Endodermal cell (in vitro differentiated cells): Measurements from ENCODE around the gene GALNT2. TPM values are rescaled to one million over a fixed set of nuclear protein-coding genes. Genes with fewer than 3 reads are reported as not detected.

Experiments
- DNase-seq: peaks from one replicate; pipeline ENCODE4 v3.0.0-alpha.2; 2017
- H3K27ac ChIP-seq: 2 replicates; pipeline ENCODE4 v1.5.1; 2013; ENCODE audit warnings: mild to moderate bottlenecking, low read depth, low read length, moderate library complexity
- H3K27me3 ChIP-seq: 2 replicates; pipeline ENCODE4 v1.6.1; 2013; ENCODE audit warnings: mild to moderate bottlenecking, low read length, moderate library complexity; ENCODE audit not compliant: insufficient read depth, control insufficient read depth, poor library complexity, severe bottlenecking
- H3K36me3 ChIP-seq: 2 replicates; pipeline ENCODE4 v1.7.0; 2013; ENCODE audit warnings: mild to moderate bottlenecking, low read length, moderate library complexity; ENCODE audit not compliant: control insufficient read depth, insufficient read depth
- H3K4me1 ChIP-seq: one replicate; pipeline ENCODE4 v1.7.0; 2013; ENCODE audit warnings: low read length; ENCODE audit not compliant: control insufficient read depth, insufficient read depth
- H3K4me3 ChIP-seq: 2 replicates; pipeline ENCODE4 v1.5.1; 2013; ENCODE audit warnings: mild to moderate bottlenecking, low read length, moderate library complexity
- H3K9ac ChIP-seq: 2 replicates; pipeline ENCODE4 v1.6.1; 2013; ENCODE audit warnings: mild to moderate bottlenecking, low read length, moderate library complexity; ENCODE audit not compliant: poor library complexity, severe bottlenecking; ENCODE audit errors: extremely low read depth
- H3K9me3 ChIP-seq: 2 replicates; pipeline ENCODE4 v1.6.1; 2013; ENCODE audit warnings: mild to moderate bottlenecking, low read length, moderate library complexity; ENCODE audit not compliant: control insufficient read depth
- H3K27ac Mint-ChIP-seq: 2 replicates; pipeline ENCODE4 v1.8.0; 2020; ENCODE audit warnings: mixed read lengths
- H3K27me3 Mint-ChIP-seq: 2 replicates; pipeline ENCODE4 v1.8.0; 2021; ENCODE audit warnings: mild to moderate bottlenecking, mixed read lengths; ENCODE audit not compliant: insufficient read depth
- H3K36me3 Mint-ChIP-seq: 2 replicates; pipeline ENCODE4 v1.8.0; 2020; ENCODE audit warnings: low read depth, mixed read lengths
- H3K4me1 Mint-ChIP-seq: 2 replicates; pipeline ENCODE4 v1.8.0; 2020; ENCODE audit warnings: mixed read lengths
- H3K4me3 Mint-ChIP-seq: 2 replicates; pipeline ENCODE4 v1.8.0; 2020; ENCODE audit warnings: mild to moderate bottlenecking, moderate library complexity, mixed read lengths
- H3K9me3 Mint-ChIP-seq: 2 replicates; pipeline ENCODE4 v1.8.0; 2020; ENCODE audit warnings: mild to moderate bottlenecking, mixed read lengths
- WGBS, 2 experiments: methylation state at CpG; one replicate each; pipeline versions ENCODE4 v1.1.5 to v1.1.7; 2013; ENCODE audit warnings: missing lambda C conversion rate in 2 of 2, mixed read lengths in 1 of 2; ENCODE audit not compliant: insufficient coverage in 1 of 2, insufficient read length in 1 of 2; 5-methylcytosine and 5-hydroxymethylcytosine counted together
- total RNA-seq, 2 donors: library from RNA; stranded (reverse); fragmentation: NEBNext Ultra II Directional in 1 of 2; extraction: Animal tissue kit (Norgen Biotek cat#: 25700) in 1 of 2; gene quantifications; 2 replicates in 1 of 2; 3 replicates in 1 of 2; pipeline ENCODE4 v1.2.1, GENCODE V29; 2021
- TF ChIP-seq, protein P1 (sequence below): fragments of 200-600 bp; sonication (generic); conservative IDR thresholded peaks from 2 replicates; pipeline ENCODE4 v1.5.0; 2021; ENCODE audit warnings: antibody characterized with exemption, mild to moderate bottlenecking

GALNT2 gene
- total RNA-seq, 2 donors from 2014 or later, result 41.6 to 63.5 TPM

- no peak overlapping the region for H3K4me3 Mint-ChIP-seq
- no peak overlapping the region for H3K4me3 ChIP-seq
- H3K27me3 ChIP-seq, result no peaks in the 10 kb centered on the region
- peak overlapping the region; percentile 5 for H3K27ac Mint-ChIP-seq
- no peak overlapping the region for H3K9ac ChIP-seq
- H3K9me3 ChIP-seq, result no peaks in the 10 kb centered on the region
- DNase-seq, result no peak
- H3K4me1 Mint-ChIP-seq, result peaks cover 21% of the 10 kb centered on the region
- H3K4me1 ChIP-seq, result no peaks in the 10 kb centered on the region
- no peak overlapping the region for H3K27ac ChIP-seq
- TF ChIP-seq, protein P1, sequence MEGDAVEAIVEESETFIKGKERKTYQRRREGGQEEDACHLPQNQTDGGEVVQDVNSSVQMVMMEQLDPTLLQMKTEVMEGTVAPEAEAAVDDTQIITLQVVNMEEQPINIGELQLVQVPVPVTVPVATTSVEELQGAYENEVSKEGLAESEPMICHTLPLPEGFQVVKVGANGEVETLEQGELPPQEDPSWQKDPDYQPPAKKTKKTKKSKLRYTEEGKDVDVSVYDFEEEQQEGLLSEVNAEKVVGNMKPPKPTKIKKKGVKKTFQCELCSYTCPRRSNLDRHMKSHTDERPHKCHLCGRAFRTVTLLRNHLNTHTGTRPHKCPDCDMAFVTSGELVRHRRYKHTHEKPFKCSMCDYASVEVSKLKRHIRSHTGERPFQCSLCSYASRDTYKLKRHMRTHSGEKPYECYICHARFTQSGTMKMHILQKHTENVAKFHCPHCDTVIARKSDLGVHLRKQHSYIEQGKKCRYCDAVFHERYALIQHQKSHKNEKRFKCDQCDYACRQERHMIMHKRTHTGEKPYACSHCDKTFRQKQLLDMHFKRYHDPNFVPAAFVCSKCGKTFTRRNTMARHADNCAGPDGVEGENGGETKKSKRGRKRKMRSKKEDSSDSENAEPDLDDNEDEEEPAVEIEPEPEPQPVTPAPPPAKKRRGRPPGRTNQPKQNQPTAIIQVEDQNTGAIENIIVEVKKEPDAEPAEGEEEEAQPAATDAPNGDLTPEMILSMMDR, result no peak
- no peaks in the 10 kb centered on the region for H3K36me3 ChIP-seq
- peaks cover 2% of the 10 kb centered on the region for H3K36me3 Mint-ChIP-seq
- H3K27me3 Mint-ChIP-seq, result no peaks in the 10 kb centered on the region
- H3K9me3 Mint-ChIP-seq, result no peaks in the 10 kb centered on the region
- 87 to 91% methylated on average over 8 to 15 of the region's 15 CpGs for WGBS, 2 experiments
These were observed 80.5 kb downstream of the GALNT2 start for GRCh38 chr1:230147253-230148125.

GRCh38 chr1:230148126-230148652, 81.2 kb downstream of the GALNT2 start:
- Mint-ChIP-seq H3K36me3 (peaks cover 2% of the 10 kb centered on the region), H3K4me3 (no peak overlapping the region), H3K27me3 (no peaks in the 10 kb centered on the region), H3K9me3 (no peaks in the 10 kb centered on the region), H3K4me1 (peaks cover 21% of the 10 kb centered on the region), H3K27ac (peak overlapping the region; percentile 5)
- Histone ChIP-seq H3K4me3 (no peak overlapping the region), H3K9ac (no peak overlapping the region), H3K4me1 (no peaks in the 10 kb centered on the region), H3K9me3 (no peaks in the 10 kb centered on the region), H3K27ac (no peak overlapping the region), H3K36me3 (no peaks in the 10 kb centered on the region), H3K27me3 (no peaks in the 10 kb centered on the region)
- TF ChIP-seq, protein P1, result no peak
- WGBS, 2 experiments, result 90 to 98% methylated on average over 12 to 15 of the region's 15 CpGs
- DNase-seq, result no peak

- Histone ChIP-seq H3K9me3 (no peaks in the 10 kb centered on the region), H3K9ac (no peak overlapping the region), H3K27me3 (no peaks in the 10 kb centered on the region), H3K27ac (no peak overlapping the region), H3K4me3 (no peak overlapping the region), H3K4me1 (no peaks in the 10 kb centered on the region), H3K36me3 (no peaks in the 10 kb centered on the region)
- Mint-ChIP-seq H3K9me3 (no peaks in the 10 kb centered on the region), H3K4me1 (peaks cover 27% of the 10 kb centered on the region), H3K4me3 (no peak overlapping the region), H3K36me3 (peaks cover 2% of the 10 kb centered on the region), H3K27me3 (no peaks in the 10 kb centered on the region), H3K27ac (no peak overlapping the region)
- WGBS, 2 experiments, result 95 to 96% methylated on average over 11 of the region's 11 CpGs
- no peak for DNase-seq
- TF ChIP-seq, protein P1, result no peak
These were observed 81.9 kb downstream of the GALNT2 start for GRCh38 chr1:230148768-230149469.
